MG63 (cell line): ENCODE measurements around the gene TRMT2B. TPM values are rescaled to one million over a fixed set of nuclear protein-coding genes. Genes with fewer than 3 reads are reported as not detected.
"Not testable (repeated sequence)": the region's sequence is repeated elsewhere in the genome, so short reads cannot be mapped to it uniquely, and the experiment has no call there.

Experiments
- DNase-seq: peaks from one replicate; pipeline ENCODE4 v3.0.0-alpha.2; 2020
- H3K27me3 ChIP-seq: fragments of 250-450 bp; sonication (Bioruptor Pico); 2 replicates; pipeline ENCODE4 v1.5.1; 2020; ENCODE audit warnings: mild to moderate bottlenecking, moderate library complexity
- H3K36me3 ChIP-seq: fragments of 250-450 bp; sonication (Bioruptor Pico); 2 replicates; pipeline ENCODE4 v1.5.1; 2020; ENCODE audit warnings: mild to moderate bottlenecking, moderate library complexity
- H3K4me3 ChIP-seq: fragments of 250-450 bp; sonication (Bioruptor Pico); 2 replicates; pipeline ENCODE4 v1.5.1; 2020; ENCODE audit warnings: mild to moderate bottlenecking, moderate library complexity
- H3K9me3 ChIP-seq: fragments of 250-450 bp; sonication (Bioruptor Pico); 2 replicates; pipeline ENCODE4 v1.5.1; 2020; ENCODE audit warnings: mild to moderate bottlenecking, moderate library complexity
- total RNA-seq: library from RNA; depleted of rRNA; stranded (reverse); fragments of >200 nt; shearing (Covaris generic); gene quantifications from 2 replicates; pipeline ENCODE4 v1.2.3, GENCODE V29; 2014; ENCODE audit warnings: low replicate concordance

Gene TRMT2B
- total RNA-seq, 1 experiment from 2014 or later, result 21.9 TPM

DNA sequence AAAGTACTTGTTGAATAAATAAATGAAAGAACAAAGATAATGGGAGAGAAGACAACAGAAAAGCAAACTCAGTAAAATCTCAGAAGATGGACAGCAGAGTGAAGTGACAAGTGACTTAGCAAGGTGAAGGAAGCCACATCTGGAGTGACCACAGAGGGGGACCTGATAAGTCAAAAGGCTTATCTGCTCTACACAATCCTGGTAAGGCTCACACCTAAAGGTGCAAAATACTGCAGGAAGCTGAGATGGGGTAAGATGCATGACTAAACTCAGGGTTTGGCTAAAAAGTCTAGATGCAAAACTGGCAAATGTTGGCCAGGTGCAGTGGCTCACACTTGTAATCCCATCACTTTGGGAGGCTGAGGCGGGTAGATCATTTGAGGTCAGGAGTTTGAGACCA lies 22.2 kb downstream of the TRMT2B start:
- no peaks in the 10 kb centered on the region for H3K27me3 ChIP-seq
- peaks cover 2% of the 10 kb centered on the region; the same call in 1 of the 2 replicates for H3K36me3 ChIP-seq
- DNase-seq, result no peak
- H3K4me3 ChIP-seq, result no peak overlapping the region
- H3K9me3 ChIP-seq, result no peaks in the 10 kb centered on the region

DNA sequence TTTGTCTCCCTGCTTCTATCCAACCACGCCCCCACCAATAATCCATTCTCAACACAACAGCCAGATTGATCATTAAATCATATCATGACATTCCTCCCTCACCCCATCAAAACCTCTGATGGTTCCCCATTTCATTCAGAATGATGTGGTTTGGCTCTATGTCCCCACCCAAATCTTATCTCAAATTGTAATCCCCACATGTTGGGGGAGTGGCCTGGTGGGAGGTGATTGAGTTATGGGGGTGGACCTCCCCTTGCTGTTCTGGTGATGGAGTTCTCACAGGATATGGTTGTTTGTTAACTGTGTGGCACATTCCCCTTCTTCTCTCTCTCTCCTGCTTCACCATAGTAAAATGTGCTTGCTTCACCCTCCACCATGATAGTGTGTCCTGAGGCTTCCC lies 23.3 kb downstream of the TRMT2B start:
- Histone ChIP-seq H3K27me3 (no peaks in the 10 kb centered on the region), H3K4me3 (no peak overlapping the region), H3K9me3 (no peaks in the 10 kb centered on the region), H3K36me3 (peaks cover 2% of the 10 kb centered on the region; the same call in 1 of the 2 replicates)
- no peak for DNase-seq

DNA sequence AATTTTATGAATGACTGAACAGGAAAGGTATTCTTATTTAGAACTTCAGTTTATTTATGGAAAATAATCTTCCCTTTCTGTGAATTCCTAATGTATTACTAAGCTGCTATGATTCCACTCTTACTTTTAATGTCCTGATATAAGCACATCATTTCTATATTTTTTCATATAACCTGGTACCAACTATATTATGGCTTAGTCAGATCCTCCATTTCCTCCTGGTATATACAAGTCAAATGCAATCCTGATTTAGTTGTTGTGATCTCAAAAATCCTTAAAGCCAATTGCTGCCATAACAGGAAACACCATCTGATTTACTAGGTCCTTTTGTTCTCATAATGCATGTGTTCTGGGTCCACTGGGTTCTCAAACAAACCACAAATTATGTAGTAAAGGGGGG lies 26.8 kb downstream of the TRMT2B start:
- Histone ChIP-seq H3K4me3 (no peak overlapping the region), H3K9me3 (no peaks in the 10 kb centered on the region), H3K36me3 (peaks cover 2% of the 10 kb centered on the region; the same call in 1 of the 2 replicates), H3K27me3 (no peaks in the 10 kb centered on the region)
- DNase-seq, result no peak

DNA sequence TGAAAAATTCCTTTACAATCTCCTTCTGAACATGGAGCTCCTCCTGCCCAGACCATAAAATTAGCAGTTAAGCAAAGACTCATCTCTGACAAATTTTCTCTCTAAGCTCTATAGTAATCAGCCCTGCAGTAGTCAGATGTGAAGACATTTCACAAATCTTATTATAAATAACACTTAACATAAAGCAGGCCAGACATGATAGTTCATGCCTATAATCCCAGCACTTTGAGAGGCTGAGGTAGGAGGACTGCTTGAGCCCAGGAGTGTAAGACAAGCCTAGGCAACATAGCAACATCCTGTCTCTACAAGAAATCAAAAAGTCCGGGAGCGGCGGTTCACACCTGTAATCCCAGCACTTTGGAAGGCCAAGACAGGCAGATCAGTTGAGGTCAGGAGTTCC lies 29.9 kb downstream of the TRMT2B start:
- no peak for DNase-seq
- H3K36me3 ChIP-seq, result no peaks in the 10 kb centered on the region
- H3K4me3 ChIP-seq, result no peak overlapping the region
- H3K27me3 ChIP-seq, result no peaks in the 10 kb centered on the region
- H3K9me3 ChIP-seq, result no peaks in the 10 kb centered on the region

DNA sequence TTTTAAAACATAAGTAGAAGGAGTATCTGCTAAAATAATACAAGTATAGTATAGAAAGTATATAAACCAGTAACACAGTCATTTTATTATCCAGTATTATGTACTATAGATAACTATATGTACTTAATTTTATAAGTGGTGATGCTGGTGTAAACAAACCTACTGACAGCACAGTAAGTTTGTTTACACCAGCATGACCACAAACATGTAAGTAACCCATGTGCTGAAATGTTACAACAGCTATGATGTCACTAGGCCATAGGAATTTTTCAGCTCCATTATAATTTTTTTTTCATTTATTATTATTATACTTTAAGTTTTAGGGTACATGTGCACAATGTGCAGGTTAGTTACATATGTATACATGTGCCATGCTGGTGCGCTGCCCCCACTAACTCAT lies 39.9 kb downstream of the TRMT2B start:
- not testable (repeated sequence) for H3K27me3 ChIP-seq, H3K9me3 ChIP-seq, DNase-seq, H3K36me3 ChIP-seq, H3K4me3 ChIP-seq

DNA sequence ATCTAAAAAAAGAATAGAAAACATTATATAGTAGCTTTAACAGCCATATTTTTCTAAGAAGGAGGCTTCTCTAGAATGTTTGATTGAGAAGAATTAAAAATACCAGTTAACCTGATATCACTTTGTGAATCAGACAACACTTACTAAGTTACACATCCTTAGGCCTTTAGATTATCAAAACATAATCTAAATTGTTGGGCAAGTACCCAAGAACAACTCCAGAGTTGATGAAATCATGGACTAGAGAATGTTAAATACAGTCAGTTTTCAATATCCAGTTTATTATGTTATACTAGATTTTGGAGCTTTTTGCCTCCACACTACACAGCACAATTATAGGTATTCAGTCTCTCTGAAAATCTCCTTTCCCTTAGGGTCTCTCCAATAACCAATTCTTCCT lies 42.8 kb downstream of the TRMT2B start:
- no peak for DNase-seq
- Histone ChIP-seq H3K9me3 (no peaks in the 10 kb centered on the region), H3K27me3 (no peaks in the 10 kb centered on the region), H3K4me3 (no peak overlapping the region), H3K36me3 (no peaks in the 10 kb centered on the region)

DNA sequence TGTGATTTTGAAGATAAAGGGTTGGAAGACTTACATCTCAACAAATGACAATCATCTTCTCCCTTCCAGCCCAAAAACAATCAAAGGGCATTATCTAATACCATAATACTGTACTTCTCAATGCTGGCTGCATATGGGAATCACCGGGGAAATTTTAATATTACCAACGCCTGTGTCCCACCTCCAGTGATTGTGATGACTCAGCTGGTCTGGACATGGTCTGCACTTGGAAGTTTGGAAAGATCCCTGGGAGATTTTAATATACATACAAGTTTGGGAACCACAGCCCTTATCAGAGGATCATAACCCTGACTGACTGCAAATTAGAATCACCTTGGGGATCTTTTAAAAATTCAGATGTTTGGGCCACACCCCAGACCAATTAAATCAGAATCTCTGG lies 52.5 kb downstream of the TRMT2B start:
- no peak overlapping the region for H3K4me3 ChIP-seq
- no peaks in the 10 kb centered on the region for H3K36me3 ChIP-seq
- no peak for DNase-seq
- no peaks in the 10 kb centered on the region for H3K9me3 ChIP-seq
- H3K27me3 ChIP-seq, result no peaks in the 10 kb centered on the region

DNA sequence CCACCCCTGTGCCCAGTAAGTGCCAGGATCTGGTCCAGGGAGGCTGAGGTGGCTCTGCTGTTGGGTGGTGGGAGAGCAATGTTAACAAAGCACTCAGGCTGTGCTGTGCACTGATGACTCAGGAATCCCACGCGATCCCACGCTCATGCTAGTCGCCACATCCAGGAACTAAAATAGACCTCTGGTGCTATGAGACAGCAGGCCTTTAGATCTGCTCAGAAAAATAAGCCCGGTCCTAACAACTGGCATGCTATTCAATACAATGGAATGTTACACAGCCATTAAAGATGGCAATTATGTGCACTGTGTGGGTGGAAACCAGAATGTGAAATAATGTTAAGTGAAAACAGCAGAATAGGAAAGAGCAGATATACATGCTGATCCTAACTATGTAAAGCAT lies 56.4 kb downstream of the TRMT2B start:
- H3K9me3 ChIP-seq, result no peaks in the 10 kb centered on the region
- peak; percentile 71 for DNase-seq
- H3K27me3 ChIP-seq, result no peaks in the 10 kb centered on the region
- H3K4me3 ChIP-seq, result no peak overlapping the region
- no peaks in the 10 kb centered on the region for H3K36me3 ChIP-seq

DNA sequence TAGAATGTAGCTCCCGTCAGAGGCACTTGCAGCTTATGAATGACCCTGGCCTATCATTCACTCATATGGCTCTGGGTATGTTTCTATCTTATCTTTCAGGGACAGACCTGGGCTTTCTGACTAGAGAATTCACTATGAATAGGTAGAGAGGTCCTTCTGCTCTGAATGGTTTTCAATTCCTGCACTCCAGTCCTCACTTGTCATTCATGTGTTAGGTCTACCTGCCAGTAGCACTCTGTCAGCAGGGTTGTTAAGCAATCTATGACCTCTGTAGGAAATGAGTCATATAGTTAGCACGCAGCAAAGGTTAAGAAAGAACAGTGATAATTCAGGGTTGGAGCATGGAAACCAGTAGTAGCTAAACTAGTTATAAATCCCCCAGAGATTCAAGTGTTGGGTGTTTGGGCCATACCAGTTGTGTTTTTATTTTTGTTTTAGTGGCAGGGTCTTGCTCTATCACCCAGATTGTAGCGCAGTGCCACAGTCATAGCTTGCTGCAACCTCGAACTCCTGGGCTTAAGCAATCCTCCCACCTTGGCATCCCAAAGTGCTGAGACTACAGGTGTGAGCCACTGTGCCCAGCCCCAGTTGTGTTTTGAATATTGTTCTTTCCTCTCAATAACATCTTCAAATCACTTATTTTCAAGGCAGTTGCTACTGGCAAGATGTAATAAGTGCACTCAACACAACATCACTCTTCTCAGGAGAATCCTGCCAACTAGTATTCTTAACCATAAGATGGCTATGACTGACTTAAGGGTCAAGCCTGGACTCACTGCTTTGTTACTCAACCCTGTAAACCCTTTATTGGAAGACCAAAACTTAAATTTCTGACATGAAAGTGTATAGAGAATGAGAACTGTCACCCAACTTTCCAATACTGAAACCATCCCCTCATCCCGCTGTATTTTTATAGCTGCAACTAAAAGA lies 57.3 kb downstream of the TRMT2B start:
- no peaks in the 10 kb centered on the region for H3K36me3 ChIP-seq
- H3K27me3 ChIP-seq, result no peaks in the 10 kb centered on the region
- H3K4me3 ChIP-seq, result no peak overlapping the region
- DNase-seq, result no peak
- no peaks in the 10 kb centered on the region for H3K9me3 ChIP-seq

DNA sequence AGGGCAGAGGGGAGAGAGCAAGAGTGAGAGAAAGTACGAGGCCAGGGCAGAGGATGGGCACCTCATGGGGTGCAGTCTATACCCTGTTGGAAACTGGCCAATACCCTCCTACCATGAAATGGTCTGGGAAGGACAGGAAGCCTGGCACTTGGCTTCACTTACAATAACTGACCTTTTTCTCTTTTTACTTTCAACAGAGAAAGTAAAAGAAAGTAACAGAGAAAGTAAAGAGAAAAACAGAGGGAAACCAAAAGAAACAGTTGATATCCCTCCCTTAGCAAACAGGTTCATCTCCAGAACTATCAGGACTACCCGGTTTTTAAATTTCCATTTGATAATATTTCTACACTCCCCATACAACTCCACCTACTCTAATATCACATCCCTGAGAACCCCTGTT lies 61.8 kb downstream of the TRMT2B start:
- H3K9me3 ChIP-seq, result no peaks in the 10 kb centered on the region
- DNase-seq, result no peak
- no peak overlapping the region for H3K4me3 ChIP-seq
- H3K27me3 ChIP-seq, result no peaks in the 10 kb centered on the region
- H3K36me3 ChIP-seq, result no peaks in the 10 kb centered on the region

DNA sequence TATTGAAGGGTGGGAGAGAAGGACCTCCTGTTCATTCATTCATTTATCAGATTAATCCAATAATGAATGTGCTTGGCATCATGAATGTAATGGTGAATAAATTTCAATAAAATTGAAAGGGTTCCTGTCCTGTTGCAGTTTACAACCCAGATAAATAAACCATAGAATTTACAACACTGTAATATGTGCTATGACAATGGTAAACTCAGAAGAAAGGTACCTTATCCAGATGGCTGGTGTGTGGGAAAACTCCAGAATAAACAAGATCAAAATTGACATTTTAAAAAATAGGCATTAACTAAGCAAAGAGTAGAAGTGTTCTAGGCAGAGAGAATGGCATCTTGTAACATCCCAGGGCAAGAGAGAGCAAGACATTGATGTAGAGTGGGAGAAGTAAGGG lies 67.1 kb downstream of the TRMT2B start:
- Histone ChIP-seq H3K36me3 (no peaks in the 10 kb centered on the region), H3K4me3 (no peak overlapping the region), H3K27me3 (no peaks in the 10 kb centered on the region), H3K9me3 (no peaks in the 10 kb centered on the region)
- DNase-seq, result no peak

DNA sequence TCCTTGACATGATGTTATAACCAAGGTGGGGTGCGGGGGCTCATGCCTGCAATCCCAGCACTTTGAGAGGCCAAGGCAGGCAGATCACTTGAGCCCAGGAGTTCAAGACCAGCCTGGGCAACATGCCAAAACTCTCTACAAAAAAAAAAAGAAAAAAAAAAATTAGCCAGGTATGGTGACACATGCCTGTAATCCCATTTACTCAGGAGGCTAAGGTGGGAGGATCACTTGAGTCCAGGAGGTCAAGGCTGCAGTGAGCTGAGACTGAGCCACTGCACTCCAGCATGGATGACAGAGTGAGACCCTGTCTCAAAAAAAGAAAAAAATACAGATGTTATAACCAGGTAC lies 70.4 kb downstream of the TRMT2B start:
- H3K27me3 ChIP-seq, H3K4me3 ChIP-seq, H3K36me3 ChIP-seq, DNase-seq, H3K9me3 ChIP-seq: not testable (repeated sequence)

DNA sequence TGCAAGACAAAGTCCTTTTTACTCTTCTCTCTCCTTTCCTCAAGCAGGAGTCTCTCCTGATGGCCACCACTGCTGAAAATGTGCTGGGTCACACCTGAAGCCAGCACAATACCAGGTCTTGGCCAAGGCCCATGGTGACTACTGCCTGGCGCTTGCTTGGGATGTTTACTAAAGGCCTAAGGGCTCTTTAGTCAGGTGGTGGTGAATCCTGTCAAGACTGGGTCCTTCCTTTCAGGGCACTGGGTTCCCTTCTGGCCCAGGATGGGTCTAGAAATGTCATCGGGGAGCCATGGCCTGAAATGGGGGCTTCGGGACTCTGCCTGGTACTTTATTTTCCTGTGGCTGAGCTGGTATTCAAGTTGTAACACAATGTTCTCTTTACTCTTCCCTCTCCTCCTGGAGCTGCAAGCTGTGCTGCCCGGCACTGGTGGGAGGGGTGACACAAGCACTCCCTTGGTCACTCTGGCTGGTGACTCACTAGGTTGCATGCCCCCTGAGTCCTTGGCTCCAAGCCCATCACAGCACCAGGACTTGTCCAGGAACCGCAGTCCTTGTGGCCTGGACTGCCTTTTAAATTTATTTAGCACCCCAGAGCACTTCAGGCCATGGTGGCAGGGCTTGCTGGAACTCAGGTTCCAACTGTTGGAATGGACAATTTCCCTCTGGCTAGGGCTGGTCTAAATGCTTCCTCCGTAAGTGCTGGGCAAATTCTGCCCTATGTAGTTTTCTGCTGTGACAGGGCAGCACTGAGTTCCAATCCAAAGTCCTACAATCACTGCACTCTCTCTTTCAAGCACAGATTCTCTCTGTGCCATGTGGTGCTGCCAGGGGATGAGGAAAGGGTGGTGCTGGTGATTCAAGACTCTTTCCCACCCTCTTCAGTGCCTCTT lies 71.1 kb downstream of the TRMT2B start:
- H3K27me3 ChIP-seq, result no peaks in the 10 kb centered on the region
- H3K4me3 ChIP-seq, result no peak overlapping the region
- H3K9me3 ChIP-seq, result no peaks in the 10 kb centered on the region
- DNase-seq, result peak; percentile 61
- no peaks in the 10 kb centered on the region for H3K36me3 ChIP-seq

DNA sequence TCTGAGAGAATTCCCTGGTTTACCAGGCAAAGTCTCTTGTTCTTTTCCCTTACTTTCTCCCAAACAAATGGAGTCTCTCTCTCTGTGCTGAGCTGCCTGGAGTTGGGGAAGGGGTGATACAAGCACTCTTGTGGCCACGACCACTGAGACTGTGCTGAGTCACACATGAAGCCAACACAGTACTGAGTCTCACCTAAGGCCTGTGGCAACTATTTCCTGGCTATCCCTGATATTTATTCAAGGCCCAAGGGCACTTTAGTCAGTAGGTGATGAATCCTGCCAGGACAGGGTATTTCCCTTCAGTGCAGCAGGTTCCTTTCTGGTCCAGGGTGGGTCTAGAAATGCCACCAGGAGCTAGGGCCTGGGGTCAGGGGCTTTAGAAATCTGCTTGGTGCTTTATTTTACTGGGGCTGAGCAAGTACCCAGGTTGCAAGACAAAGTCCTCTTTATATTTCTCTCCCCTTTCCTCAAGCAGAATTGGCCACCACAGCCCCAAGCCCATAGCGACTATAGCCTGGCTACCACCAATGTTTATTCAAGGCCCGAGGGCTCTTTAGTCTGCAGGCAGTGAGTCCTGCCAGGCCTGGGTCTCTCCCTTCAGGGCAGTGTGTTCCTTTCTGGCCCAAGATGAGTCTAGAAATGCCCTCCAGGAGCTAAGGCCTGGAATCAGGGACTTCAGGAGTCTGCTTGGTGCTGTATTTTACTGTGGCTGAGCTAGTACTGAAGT lies 71.9 kb downstream of the TRMT2B start:
- no peaks in the 10 kb centered on the region for H3K27me3 ChIP-seq
- peak; percentile 44 for DNase-seq
- H3K4me3 ChIP-seq, result no peak overlapping the region
- no peaks in the 10 kb centered on the region for H3K36me3 ChIP-seq
- no peaks in the 10 kb centered on the region for H3K9me3 ChIP-seq

DNA sequence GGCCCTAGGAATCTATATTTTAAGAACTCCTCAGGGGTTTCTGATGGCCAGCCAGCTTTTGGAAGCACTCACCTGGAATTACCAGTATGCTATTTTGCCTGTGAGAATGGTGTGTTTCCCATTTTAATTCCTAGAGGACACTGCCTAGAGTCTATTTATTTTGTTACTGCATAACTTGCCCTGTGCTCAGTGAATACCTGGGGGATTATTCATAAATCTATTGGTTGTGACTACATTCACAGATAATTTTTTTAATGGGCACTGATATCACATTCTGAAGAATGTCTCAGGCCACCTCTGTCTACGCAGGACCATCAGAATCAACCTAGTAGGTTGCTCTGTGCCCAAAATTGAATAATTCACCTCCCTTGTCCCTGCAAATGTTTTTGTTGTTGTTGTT lies 75.7 kb downstream of the TRMT2B start:
- no peak overlapping the region for H3K4me3 ChIP-seq
- no peaks in the 10 kb centered on the region for H3K27me3 ChIP-seq
- no peaks in the 10 kb centered on the region for H3K9me3 ChIP-seq
- H3K36me3 ChIP-seq, result no peaks in the 10 kb centered on the region
- DNase-seq, result no peak

DNA sequence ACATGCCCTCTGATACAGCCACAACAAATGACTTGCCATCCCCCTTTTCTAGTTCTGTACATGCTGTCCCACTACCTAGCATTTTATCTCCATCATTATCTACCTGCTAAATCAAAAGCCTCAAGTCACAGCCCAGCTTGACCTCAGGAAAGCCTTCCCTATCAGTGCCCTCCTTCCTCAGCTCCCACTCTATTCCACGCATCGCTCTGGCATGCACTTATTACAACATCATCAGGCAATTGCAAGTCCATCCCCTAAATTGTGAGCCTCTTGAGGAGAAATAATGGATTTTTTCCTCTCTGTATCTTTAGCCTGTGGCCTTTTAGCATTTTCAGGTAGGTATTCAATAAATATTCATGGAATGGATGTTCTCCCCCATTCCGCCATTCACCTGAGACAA lies 76.7 kb downstream of the TRMT2B start:
- no peak for DNase-seq

DNA sequence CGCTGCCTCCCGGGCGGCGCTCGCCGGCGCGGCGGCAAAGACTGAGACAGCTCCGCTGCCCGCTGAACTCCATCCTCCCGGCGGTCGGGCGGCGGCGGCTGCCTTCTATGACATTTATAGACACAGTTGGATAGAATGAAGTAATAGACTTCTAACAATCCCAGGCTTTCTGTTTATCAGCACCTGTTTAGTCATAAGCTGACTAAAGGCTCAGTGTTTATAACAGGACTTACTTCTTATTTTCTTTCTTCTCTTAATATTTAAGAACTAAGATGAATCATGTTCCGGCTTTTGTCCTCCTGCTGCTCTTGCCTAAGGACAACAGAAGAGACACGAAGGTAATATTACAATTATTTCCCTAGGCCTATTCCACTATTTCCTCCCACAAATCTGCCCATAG lies 78.5 kb downstream of the TRMT2B start:
- no peaks in the 10 kb centered on the region for H3K36me3 ChIP-seq
- H3K27me3 ChIP-seq, result no peaks in the 10 kb centered on the region
- no peaks in the 10 kb centered on the region for H3K9me3 ChIP-seq
- no peak overlapping the region for H3K4me3 ChIP-seq
- peak; percentile 8 for DNase-seq

More for the DNA sequence above, 76.7 kb downstream of the TRMT2B start:
- no peaks in the 10 kb centered on the region for H3K36me3 ChIP-seq
- H3K4me3 ChIP-seq, result no peak overlapping the region
- no peaks in the 10 kb centered on the region for H3K9me3 ChIP-seq
- H3K27me3 ChIP-seq, result no peaks in the 10 kb centered on the region
